ENCODE data around the gene ACTL10.
A peak's percentile ranks its signal among the peaks of the same experiment; 100 is the strongest.

The ACTL10 gene

DNA sequence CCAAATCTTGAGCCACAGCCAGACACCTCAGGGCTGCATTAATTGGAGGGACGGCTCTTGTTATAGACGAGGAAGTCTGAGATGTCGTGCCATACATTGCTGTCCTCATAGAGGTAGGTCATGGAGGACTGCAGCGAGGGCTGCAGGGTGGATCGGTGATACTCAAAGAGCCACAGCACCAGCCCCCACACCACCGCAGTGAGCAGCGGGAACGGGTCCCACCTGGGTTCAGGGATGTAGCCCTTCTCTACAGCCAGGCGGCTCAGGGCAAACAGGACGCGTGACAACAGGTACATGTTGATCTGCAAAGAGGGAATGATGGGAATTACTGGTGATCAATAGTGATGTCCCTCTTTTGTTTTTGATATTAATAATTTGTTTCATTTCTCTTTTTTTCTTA is 40.9 kb downstream of the ACTL10 start:
- no peak overlapping the region for H3K4me3 ChIP-seq
- H3K27ac ChIP-seq, result no peak overlapping the region

DNA sequence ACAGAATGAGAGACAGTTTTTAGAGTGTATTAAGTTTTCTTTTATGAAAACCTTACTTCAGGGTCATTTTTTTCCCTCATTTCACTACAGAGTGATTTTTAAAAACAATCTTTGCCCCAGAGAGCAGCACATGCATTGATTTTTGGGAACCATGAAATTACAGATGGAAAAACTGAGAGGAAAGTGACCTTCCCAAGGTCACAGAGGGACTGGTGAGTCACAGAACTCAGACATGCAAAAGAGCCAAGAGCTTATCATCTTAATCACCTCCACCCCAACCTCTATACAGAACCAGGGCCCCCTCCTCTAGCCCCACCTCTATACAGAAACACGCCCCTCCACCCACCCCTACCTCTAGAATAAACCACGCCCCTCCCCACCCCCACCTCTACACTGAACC is 42.7 kb downstream of the ACTL10 start:
- Histone ChIP-seq H3K4me3 (no peak overlapping the region), H3K27ac (no peak overlapping the region)

DNA sequence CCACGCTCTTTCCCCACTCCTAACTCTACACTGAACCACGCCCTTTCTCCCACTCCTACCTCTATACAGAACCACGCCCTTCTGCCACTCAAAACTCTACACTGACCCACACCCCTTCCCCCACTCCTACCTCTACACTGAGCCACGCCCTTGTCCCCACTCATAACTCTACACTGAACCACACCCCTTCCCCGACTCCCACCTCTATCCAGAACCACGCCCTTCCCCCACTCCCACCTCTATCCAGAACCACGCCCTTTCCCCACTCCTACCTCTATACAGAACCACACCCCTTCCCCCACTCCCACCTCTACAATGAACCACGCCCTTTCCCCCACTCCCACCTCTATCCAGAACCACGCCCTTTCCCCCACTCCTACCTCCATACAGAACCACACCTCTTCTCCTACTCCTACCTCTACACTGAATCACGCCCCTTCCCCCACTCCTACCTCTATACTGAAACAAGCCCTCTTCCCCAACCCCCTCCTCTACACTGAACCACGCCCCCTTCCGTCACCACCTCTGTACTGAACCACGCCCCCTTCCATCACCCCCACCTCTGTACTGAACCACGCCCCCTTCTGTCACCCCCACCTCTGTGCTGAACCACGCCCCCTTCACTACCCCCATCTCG is 43.3 kb downstream of the ACTL10 start:
- peak overlapping the region in 1 of 21 experiments; percentile 49 for H3K27ac ChIP-seq
- H3K4me3 ChIP-seq, result no peak overlapping the region

DNA sequence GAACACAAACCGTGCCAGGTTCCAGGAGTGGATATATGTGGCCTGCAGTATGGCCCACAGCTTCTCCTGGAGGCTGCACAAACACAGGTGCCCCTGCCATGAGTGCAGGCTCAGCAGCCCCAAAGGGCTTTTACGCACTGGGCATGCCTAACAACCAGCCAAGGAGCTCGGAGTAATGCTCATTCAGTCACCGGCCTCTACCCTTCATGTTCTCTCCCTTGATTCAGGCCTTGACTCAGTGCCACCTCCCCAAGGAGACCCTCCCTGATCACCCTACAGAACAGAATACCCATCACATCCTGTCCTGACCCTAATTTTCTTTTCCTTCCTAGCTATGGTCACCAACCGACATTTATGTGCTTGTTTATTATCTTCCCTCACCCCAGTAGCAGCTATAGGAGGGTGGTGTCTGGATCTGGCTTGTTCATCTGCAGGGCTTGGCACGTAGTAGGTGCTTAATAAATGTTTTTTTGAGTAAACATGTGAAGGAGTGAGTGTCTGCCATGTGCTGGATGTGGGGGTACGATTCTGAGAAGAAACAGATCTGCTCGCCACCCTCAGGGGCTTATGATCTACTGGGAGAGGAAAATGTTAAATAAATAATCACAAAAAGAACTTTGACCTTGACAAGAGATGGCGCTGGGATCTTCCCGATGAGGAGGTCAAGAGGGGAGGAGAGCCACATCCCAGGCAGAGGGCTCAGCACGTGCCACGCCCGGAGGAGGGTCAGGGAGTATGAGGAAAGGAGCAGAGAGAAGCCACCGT is 44.1 kb downstream of the ACTL10 start:
- Histone ChIP-seq H3K27ac (no peak overlapping the region), H3K4me3 (no peak overlapping the region)

DNA sequence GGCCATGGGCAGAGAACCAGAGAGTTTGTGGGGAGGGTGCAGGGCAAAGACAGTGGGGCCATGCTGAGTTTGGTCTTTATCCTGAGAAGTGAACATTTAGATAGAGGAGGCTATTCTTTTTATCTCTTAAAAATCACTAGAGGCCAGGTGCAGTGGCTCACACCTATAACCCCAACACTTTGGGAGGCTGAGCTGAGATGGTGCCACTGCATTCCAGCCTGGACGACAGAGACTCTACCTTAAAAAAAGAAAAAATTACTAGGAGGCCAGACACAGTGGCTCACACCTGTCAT is 44.6 kb downstream of the ACTL10 start:
- H3K4me3 ChIP-seq, result no peak overlapping the region

DNA sequence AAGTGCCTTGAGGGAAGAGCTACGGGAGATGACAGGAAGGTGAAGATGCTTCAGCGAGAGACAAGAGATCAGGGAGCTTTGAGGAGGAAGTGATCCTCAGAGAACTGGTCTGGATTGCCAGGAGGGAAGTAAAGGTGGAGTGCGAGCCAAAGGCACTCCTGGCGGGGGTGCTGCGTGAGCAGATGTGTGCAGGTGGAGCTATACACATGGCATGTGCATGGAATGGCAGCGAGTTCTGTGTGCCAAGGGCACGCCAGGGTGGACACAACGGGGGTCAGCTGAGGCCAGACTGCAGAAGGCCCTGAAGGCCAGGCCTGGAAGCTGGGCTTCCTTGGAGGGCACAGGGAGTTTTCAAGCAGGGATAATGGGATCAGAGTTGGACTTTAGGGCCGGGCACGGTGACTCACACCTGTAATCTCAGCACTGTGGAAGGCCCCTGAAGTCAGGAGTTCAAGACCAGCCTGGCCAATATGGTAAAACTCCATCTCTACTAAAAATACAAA is 47.2 kb downstream of the ACTL10 start:
- no peak overlapping the region for H3K4me3 ChIP-seq
- H3K27ac ChIP-seq, result no peak overlapping the region

More for the DNA sequence above, 44.6 kb downstream of the ACTL10 start:
- no peak overlapping the region for H3K27ac ChIP-seq

DNA sequence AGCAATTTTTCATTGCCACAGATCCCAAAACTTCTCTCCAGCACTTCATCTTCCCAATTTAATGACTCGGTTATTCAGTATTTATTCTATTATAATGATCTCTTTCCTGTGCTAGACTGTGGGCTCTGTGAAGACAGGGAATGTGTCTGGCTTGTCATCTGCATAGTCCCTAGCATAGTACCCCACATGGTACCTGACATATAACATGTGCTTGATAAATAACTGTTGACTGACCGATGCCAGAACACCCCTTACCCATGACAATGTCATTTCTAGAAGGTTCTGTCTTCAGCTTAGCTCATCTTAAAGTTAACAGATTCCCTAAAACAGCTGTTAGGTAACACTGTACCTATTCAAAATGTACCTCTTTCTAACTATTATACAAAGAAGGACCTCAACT is 49.8 kb downstream of the ACTL10 start:
- Histone ChIP-seq H3K27ac (no peak overlapping the region), H3K4me3 (no peak overlapping the region)
